ENCODE measurements around the gene ARHGAP18.

The ARHGAP18 gene

GRCh38 chr6:129709769-129710449 is at the start of gene ARHGAP18:
Gene ARHGAP18, minus strand, starts transcription at chr6:129710177. Its CDS starts 41 bp downstream, at chr6:129710136.
- peak within 1 kb of the TSS; percentile 56 for H3K4me3 ChIP-seq (ENCODE audit: low read depth, low read length)

GRCh38 chr6:129755787-129756186 is 45.8 kb upstream of the ARHGAP18 start:
- H3K4me3 ChIP-seq (ENCODE audit: low read depth, low read length) = no peak overlapping the region

- no peak overlapping the region for H3K4me3 ChIP-seq (ENCODE audit: low read depth, low read length)
These were observed 44.8 kb upstream of the ARHGAP18 start for GRCh38 chr6:129754750-129755149.

GRCh38 chr6:129753422-129753821 is 43.4 kb upstream of the ARHGAP18 start:
- no peak overlapping the region for H3K4me3 ChIP-seq (ENCODE audit: low read depth, low read length)

- H3K4me3 ChIP-seq (ENCODE audit: low read depth, low read length) = no peak overlapping the region
These were observed 41.4 kb upstream of the ARHGAP18 start for GRCh38 chr6:129751384-129751783.

- no peak overlapping the region for H3K4me3 ChIP-seq (ENCODE audit: low read depth, low read length)
These were observed 40.4 kb upstream of the ARHGAP18 start for GRCh38 chr6:129750360-129750759.

- H3K4me3 ChIP-seq (ENCODE audit: low read depth, low read length) = no peak overlapping the region
These were observed 39.8 kb upstream of the ARHGAP18 start for GRCh38 chr6:129749749-129750120.

GRCh38 chr6:129748901-129749748 is 39.1 kb upstream of the ARHGAP18 start:
- no peak overlapping the region for H3K4me3 ChIP-seq (ENCODE audit: low read depth, low read length)

GRCh38 chr6:129748212-129748900 is 38.4 kb upstream of the ARHGAP18 start:
- H3K4me3 ChIP-seq (ENCODE audit: low read depth, low read length) = no peak overlapping the region

GRCh38 chr6:129747588-129748112 is 37.7 kb upstream of the ARHGAP18 start:
- H3K4me3 ChIP-seq (ENCODE audit: low read depth, low read length) = no peak overlapping the region

- H3K4me3 ChIP-seq (ENCODE audit: low read depth, low read length) = no peak overlapping the region
These were observed 34.9 kb upstream of the ARHGAP18 start for GRCh38 chr6:129744880-129745237.

- H3K4me3 ChIP-seq (ENCODE audit: low read depth, low read length) = no peak overlapping the region
These were observed 34.4 kb upstream of the ARHGAP18 start for GRCh38 chr6:129744201-129744879.

- H3K4me3 ChIP-seq (ENCODE audit: low read depth, low read length) = no peak overlapping the region
These were observed 30.0 kb upstream of the ARHGAP18 start for GRCh38 chr6:129740013-129740412.

GRCh38 chr6:129736105-129736504 is 26.1 kb upstream of the ARHGAP18 start:
- no peak overlapping the region for H3K4me3 ChIP-seq (ENCODE audit: low read depth, low read length)

- H3K4me3 ChIP-seq (ENCODE audit: low read depth, low read length) = no peak overlapping the region
These were observed 23.3 kb upstream of the ARHGAP18 start for GRCh38 chr6:129733290-129733689.

GRCh38 chr6:129732542-129732941 is 22.6 kb upstream of the ARHGAP18 start:
- H3K4me3 ChIP-seq (ENCODE audit: low read depth, low read length) = no peak overlapping the region

- no peak overlapping the region for H3K4me3 ChIP-seq (ENCODE audit: low read depth, low read length)
These were observed 22.1 kb upstream of the ARHGAP18 start for GRCh38 chr6:129732034-129732433.

GRCh38 chr6:129731428-129731827 is 21.5 kb upstream of the ARHGAP18 start:
- H3K4me3 ChIP-seq (ENCODE audit: low read depth, low read length) = no peak overlapping the region

- no peak overlapping the region for H3K4me3 ChIP-seq (ENCODE audit: low read depth, low read length)
These were observed 20.6 kb upstream of the ARHGAP18 start for GRCh38 chr6:129730477-129731165.

GRCh38 chr6:129726650-129727049 is 16.7 kb upstream of the ARHGAP18 start:
- no peak overlapping the region for H3K4me3 ChIP-seq (ENCODE audit: low read depth, low read length)
